ENCODE measurements around the gene PRPF8.

The PRPF8 gene

DNA sequence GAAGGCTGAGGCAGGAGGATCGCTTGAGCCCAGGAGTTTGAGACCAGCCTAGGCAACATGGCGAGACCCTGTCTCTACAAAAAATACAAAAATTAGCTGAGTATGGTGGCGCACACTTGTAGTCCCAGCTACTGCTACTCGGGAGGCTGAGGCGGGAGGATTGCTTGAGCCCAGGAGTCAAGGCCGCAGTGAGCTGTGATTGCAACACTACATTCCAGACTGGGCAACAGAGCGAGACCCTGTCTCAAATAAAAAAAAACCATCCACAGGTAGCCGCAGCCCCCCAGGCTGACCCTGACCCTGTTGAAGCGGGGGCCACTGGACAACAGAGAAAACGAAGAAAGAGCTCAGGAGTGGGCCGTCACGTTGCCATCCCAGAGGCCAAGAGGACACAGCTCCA lies 60.0 kb downstream of the PRPF8 start:
- no peak for DNase-seq

- no peak for DNase-seq
Measured at GRCh38 chr17:1623057-1623630, 61.5 kb downstream of the PRPF8 start.

DNA sequence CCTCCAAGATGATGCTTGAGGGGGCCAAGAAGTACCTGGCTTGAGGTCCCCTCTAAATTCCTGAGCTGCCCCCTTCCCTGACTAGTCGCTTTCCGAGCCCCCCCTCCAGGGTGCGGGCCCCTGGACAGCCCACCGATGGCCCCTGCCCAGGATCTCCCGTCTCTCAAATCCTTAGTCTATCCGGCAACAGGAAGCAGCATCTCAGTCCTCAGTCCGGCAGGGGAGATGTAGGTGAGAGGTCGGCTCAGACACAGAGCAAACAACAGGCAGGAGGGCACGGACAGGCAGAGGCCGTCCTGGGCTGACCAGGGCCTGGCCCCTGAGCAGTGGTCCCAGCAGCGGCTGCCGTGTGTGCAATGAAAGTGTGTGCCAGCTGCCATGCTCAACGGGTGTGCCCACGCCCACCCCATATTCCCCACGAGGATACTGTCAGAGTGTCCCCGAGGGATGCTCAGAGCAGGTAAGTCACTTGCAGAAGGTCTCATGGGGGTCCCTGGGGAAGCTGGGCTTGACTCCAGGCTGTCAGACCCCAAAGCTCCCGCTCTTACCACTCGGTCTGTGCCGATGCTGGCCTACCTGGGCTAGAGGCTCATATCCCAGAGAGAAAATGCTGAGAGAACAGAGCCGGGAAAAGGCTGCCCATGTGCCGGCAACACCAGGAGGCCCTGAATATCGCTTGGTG lies 63.3 kb downstream of the PRPF8 start:
- no peak for DNase-seq

- no peak for DNase-seq
Measured at GRCh38 chr17:1620486-1620885, 64.2 kb downstream of the PRPF8 start.

- DNase-seq, result no peak
Measured at GRCh38 chr17:1617620-1618174, 67.0 kb downstream of the PRPF8 start.

- DNase-seq, result no peak
Measured at GRCh38 chr17:1616101-1616500, 68.6 kb downstream of the PRPF8 start.

- DNase-seq, result no peak
Measured at GRCh38 chr17:1612400-1612799, 72.3 kb downstream of the PRPF8 start.

- DNase-seq, result no peak
Measured at GRCh38 chr17:1611715-1612114, 73.0 kb downstream of the PRPF8 start.

DNA sequence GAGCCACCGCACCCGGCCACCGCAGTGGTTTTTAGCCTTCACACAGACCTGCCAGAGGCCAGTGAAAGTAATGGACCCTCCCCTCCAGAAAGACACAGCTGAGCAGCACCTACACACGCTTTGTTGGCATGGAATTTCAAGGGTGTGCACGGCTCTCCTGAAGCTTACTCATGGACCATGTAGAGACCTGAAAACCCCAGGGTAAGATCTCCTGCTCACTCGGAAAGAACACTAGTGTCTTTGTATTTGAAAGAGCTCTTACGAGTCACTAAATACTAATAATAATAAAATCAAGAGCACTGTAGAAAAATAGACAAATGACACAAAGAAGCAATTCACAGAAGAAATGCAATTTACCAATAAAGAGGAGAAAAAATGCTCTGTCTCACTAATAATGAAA lies 76.0 kb downstream of the PRPF8 start:
- no peak for DNase-seq

- no peak for DNase-seq
Measured at GRCh38 chr17:1607971-1608320, 76.7 kb downstream of the PRPF8 start.

DNA sequence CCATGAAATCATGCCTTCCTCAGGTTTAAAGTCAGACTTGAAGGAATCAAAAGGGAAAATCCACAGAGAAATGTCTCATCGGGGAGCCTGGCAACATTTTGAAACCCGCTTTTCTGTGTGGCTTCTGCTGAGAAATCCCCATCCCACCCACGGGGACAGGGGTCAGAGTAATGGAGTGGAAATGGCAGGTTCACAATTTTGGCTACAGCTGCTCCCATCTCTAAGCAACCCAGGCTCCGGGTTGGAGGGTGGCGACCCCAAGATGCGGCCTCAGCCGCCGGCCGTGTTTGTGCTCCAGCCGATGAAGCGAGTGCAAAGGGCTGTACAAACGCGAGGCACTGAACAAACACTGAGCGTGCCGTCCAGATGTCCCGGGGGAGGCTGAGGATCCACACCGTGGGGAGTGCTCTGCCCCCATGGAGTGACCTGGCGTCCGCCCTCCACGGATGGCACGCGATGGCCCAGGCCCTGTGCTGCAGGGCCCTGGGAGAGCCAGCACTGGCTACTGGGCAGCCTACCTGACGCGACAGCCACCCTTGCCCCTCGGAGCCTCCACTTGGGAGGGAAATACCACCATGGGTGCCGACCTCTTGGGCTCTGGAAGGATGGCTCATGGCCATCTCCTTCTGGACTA lies 78.2 kb downstream of the PRPF8 start:
- DNase-seq, result no peak

DNA sequence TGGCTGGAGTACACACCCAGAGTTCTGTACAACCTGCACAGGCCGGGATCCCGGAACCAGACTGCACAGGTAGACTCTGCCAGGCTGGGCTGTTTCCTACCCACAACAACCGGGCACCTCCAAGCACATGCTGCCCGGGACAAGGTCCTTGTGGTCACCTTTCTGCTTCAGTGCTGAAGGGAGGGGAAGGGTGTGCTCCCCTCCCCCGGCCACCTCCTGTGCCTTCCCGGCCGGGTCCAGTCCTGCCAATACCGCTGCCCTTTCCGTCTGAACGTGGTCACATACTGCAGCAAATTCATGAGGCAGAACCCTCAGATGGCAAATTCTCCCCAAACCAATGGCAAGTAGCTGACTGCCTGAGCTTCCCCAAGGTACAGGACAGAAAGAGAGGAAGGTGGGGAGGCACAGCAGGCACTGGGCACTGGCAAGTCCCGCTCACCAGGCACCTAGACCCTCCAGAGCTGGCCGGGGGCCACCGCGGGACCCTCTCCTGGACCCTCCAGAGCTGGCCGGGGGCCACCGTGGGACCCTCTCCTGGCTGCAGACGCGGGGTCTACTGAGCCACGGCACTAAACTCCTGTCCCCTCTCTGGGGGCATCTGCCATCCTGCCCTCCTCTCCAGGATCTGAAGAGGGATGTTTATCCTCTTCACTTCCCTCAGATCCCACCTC lies 78.9 kb downstream of the PRPF8 start:
- no peak for DNase-seq

DNA sequence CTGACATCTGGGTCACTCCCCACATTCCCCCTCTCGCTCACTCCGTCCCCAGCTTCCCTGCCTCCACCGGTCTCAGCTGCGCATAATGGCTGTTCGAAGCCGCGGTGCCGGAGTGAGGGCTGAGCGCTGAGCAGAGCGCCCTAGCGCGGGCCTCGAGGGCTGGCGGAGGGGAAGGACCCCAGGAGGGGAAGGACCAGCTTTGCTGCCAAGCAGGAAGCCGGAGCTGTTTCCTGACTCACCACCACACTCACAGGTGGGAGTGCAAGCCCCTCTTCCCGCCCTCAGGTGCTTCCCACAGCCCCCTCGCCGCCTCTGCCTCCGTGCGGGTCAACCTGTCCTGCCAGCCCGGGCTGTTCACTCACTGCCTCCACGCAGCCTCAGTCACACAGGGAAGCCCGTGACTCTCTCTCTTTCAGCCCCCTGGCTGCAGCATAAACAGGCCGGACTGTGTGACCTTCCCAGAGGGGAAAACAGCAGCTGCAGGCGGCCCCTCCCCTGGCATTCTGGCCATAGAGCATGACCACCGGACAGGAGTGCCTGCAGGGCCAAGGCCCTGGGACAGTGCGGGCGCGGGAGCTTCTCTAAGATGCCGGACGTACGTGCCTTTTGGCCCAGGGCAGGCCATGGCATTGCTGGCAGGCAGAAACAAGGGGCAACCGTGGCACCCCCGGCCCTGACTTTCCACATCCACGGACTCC lies 79.7 kb downstream of the PRPF8 start:
- DNase-seq, result peak; percentile 49

GRCh38 chr17:1601571-1601970 lies 83.1 kb downstream of the PRPF8 start:
- DNase-seq, result no peak

Measured in right forelimb (tissue), 1 donor.